Astrocyte (in vitro differentiated cells and primary cell): Measurements from ENCODE around the gene SLC35B1.

Source experiments
- EZH2 ChIP-seq: IDR thresholded peaks from 2 replicates; pipeline ENCODE4 v1.6.1; 2012; ENCODE audit warnings: mild to moderate bottlenecking, low read length, inconsistent platforms; ENCODE audit not compliant: insufficient read depth
- TF ChIP-seq, protein P1 (sequence below): IDR thresholded peaks from 2 replicates; pipeline ENCODE4 v1.5.1; 2011; ENCODE audit warnings: low read depth, mild to moderate bottlenecking, inconsistent platforms, low read length, moderate library complexity; ENCODE audit not compliant: insufficient read depth

- no peak for TF ChIP-seq EZH2
- TF ChIP-seq, protein P1, sequence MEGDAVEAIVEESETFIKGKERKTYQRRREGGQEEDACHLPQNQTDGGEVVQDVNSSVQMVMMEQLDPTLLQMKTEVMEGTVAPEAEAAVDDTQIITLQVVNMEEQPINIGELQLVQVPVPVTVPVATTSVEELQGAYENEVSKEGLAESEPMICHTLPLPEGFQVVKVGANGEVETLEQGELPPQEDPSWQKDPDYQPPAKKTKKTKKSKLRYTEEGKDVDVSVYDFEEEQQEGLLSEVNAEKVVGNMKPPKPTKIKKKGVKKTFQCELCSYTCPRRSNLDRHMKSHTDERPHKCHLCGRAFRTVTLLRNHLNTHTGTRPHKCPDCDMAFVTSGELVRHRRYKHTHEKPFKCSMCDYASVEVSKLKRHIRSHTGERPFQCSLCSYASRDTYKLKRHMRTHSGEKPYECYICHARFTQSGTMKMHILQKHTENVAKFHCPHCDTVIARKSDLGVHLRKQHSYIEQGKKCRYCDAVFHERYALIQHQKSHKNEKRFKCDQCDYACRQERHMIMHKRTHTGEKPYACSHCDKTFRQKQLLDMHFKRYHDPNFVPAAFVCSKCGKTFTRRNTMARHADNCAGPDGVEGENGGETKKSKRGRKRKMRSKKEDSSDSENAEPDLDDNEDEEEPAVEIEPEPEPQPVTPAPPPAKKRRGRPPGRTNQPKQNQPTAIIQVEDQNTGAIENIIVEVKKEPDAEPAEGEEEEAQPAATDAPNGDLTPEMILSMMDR, result no peak
These were observed 32.0 kb upstream of the SLC35B1 start for GRCh38 chr17:49739641-49740271.
